ENCODE measurements around the gene CGB8. TPM values are rescaled to one million over a fixed set of nuclear protein-coding genes. Genes with fewer than 3 reads are reported as not detected.
"Not testable (repeated sequence)": the region's sequence is repeated elsewhere in the genome, so short reads cannot be mapped to it uniquely, and the experiment has no call there.

CGB8 gene
- total RNA-seq, 1 donor from 2014 or later: 3.3 TPM

GRCh38 chr19:49025599-49025998 is 23.3 kb downstream of the CGB8 start:
- H3K27me3 ChIP-seq (ENCODE audit: control insufficient read depth, insufficient read depth, low read length); H3K36me3 ChIP-seq (ENCODE audit: control insufficient read depth, insufficient read depth, low read length); H3K4me3 ChIP-seq (ENCODE audit: low read depth, low read length); DNase-seq (ENCODE audit: low read depth): not testable (repeated sequence)

GRCh38 chr19:49025088-49025487 is 23.8 kb downstream of the CGB8 start:
- not testable (repeated sequence) for H3K4me3 ChIP-seq (ENCODE audit: low read depth, low read length); H3K36me3 ChIP-seq (ENCODE audit: control insufficient read depth, insufficient read depth, low read length); DNase-seq (ENCODE audit: low read depth); H3K27me3 ChIP-seq (ENCODE audit: control insufficient read depth, insufficient read depth, low read length)

- not testable (repeated sequence) for H3K4me3 ChIP-seq (ENCODE audit: low read depth, low read length); H3K27me3 ChIP-seq (ENCODE audit: control insufficient read depth, insufficient read depth, low read length); H3K36me3 ChIP-seq (ENCODE audit: control insufficient read depth, insufficient read depth, low read length); DNase-seq (ENCODE audit: low read depth)
Measured at GRCh38 chr19:49024233-49024632, 24.7 kb downstream of the CGB8 start, which contains the start of gene CGB3. TSS of gene CGB3 (minus strand) at chr19:49024333. CDS start at chr19:49023971, 362 bp downstream.

GRCh38 chr19:49022116-49022515 is 26.8 kb downstream of the CGB8 start:
- H3K4me3 ChIP-seq (ENCODE audit: low read depth, low read length): no peak overlapping the region
- H3K27me3 ChIP-seq (ENCODE audit: control insufficient read depth, insufficient read depth, low read length): no peaks in the 10 kb centered on the region
- no peaks in the 10 kb centered on the region for H3K36me3 ChIP-seq (ENCODE audit: control insufficient read depth, insufficient read depth, low read length)
- no peak for TF ChIP-seq CTCF (IDR thresholded peaks at IDR 0.05; ENCODE audit: insufficient read depth, low read length, poor library complexity, severe bottlenecking)
- DNase-seq (ENCODE audit: low read depth): no peak

GRCh38 chr19:49020931-49021895 is 27.7 kb downstream of the CGB8 start:
- Histone ChIP-seq H3K36me3 (ENCODE audit: control insufficient read depth, insufficient read depth, low read length) (no peaks in the 10 kb centered on the region), H3K27me3 (ENCODE audit: control insufficient read depth, insufficient read depth, low read length) (no peaks in the 10 kb centered on the region), H3K4me3 (ENCODE audit: low read depth, low read length) (no peak overlapping the region)
- no peak for DNase-seq (ENCODE audit: low read depth)
- TF ChIP-seq CTCF (IDR thresholded peaks at IDR 0.05; ENCODE audit: insufficient read depth, low read length, poor library complexity, severe bottlenecking): no peak

GRCh38 chr19:49020342-49020741 is 28.6 kb downstream of the CGB8 start:
- no peaks in the 10 kb centered on the region for H3K27me3 ChIP-seq (ENCODE audit: control insufficient read depth, insufficient read depth, low read length)
- no peak for TF ChIP-seq CTCF (IDR thresholded peaks at IDR 0.05; ENCODE audit: insufficient read depth, low read length, poor library complexity, severe bottlenecking)
- no peak for DNase-seq (ENCODE audit: low read depth)
- no peaks in the 10 kb centered on the region for H3K36me3 ChIP-seq (ENCODE audit: control insufficient read depth, insufficient read depth, low read length)
- no peak overlapping the region for H3K4me3 ChIP-seq (ENCODE audit: low read depth, low read length)

GRCh38 chr19:49019242-49019932 is 29.5 kb downstream of the CGB8 start:
- Histone ChIP-seq H3K36me3 (ENCODE audit: control insufficient read depth, insufficient read depth, low read length) (no peaks in the 10 kb centered on the region), H3K27me3 (ENCODE audit: control insufficient read depth, insufficient read depth, low read length) (no peaks in the 10 kb centered on the region), H3K4me3 (ENCODE audit: low read depth, low read length) (peak overlapping the region; percentile 23)
- TF ChIP-seq CTCF (IDR thresholded peaks at IDR 0.05; ENCODE audit: insufficient read depth, low read length, poor library complexity, severe bottlenecking): peak; percentile 31
- no peak for DNase-seq (ENCODE audit: low read depth)

GRCh38 chr19:49018388-49019241 is 30.3 kb downstream of the CGB8 start:
- not testable (repeated sequence) for H3K4me3 ChIP-seq (ENCODE audit: low read depth, low read length); H3K36me3 ChIP-seq (ENCODE audit: control insufficient read depth, insufficient read depth, low read length); DNase-seq (ENCODE audit: low read depth); H3K27me3 ChIP-seq (ENCODE audit: control insufficient read depth, insufficient read depth, low read length)

Data from kidney epithelial cell (primary cell).